ENCODE measurements around the gene EZR.

- no peak for TF ChIP-seq CTCF (IDR thresholded peaks at IDR 0.05)
- no peak for TF ChIP-seq POLR2AphosphoS5 (IDR thresholded peaks at IDR 0.05)
- TF ChIP-seq POLR2A (IDR thresholded peaks at IDR 0.05), result no peak
- TF ChIP-seq EP300 (IDR thresholded peaks at IDR 0.05), result no peak
These were observed 22.8 kb downstream of the EZR start for GRCh38 chr6:158796353-158796752.
